Renal cortical epithelial cell (primary cell): Measurements from ENCODE around the gene FAM135A. TPM values are rescaled to one million over a fixed set of nuclear protein-coding genes. Genes with fewer than 3 reads are reported as not detected.
"Not testable (repeated sequence)": the region's sequence is repeated elsewhere in the genome, so short reads cannot be mapped to it uniquely, and the experiment has no call there.

Experiments
- DNase-seq: peaks from one replicate; pipeline ENCODE4 v3.0.0-alpha.2; 2011; ENCODE audit warnings: low read depth
- total RNA-seq: library from RNA; depleted of rRNA; stranded (reverse); fragments of >200 nt; gene quantifications from 2 replicates; pipeline ENCODE4 v1.2.3, GENCODE V29; 2014

FAM135A gene
- total RNA-seq, 1 donor from 2014 or later: 52.6 TPM

DNA sequence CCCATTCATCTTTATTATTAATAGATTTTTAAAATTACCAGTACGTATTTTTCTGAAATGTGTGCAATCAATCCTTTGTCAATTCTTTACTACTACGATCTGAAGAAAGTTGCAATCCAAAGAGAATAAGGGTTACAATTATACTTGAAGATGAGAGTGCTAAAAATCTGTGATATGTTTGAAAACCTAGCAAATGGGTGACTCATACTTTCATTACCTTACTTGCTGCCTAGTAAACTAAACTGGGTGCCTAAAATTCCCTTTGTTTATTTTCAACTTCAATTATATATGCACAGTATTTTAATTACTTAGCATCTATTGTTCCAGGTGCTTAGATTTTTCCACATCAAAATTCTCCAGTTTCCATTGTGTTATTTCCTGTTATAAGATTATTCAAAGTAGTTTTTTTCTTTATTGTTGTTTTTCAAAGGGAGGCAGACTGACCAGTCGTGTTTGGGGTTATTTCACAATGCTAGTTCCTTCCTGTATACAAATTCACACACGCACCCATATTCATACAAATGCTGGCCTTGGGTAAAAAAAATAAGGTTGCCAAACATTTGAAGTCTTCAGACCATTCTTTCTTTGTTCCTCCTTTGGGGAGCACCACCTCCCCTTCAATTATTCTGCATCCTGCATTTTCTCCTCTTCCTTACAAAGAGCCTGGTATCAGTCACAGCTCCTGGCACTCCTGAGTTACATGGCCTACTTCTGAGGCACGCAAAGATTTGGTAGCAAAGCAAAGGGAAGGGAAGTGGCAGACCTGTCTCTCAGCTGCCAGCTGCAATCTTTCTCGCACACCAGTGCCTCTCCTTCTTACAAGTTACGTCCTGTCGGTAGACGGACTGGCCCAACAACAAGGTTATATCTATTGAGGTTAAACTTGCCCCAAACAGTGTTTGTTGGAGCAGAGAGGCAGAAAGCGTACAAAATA is 16.2 kb upstream of the FAM135A start:
- peak; percentile 55 for DNase-seq

DNA sequence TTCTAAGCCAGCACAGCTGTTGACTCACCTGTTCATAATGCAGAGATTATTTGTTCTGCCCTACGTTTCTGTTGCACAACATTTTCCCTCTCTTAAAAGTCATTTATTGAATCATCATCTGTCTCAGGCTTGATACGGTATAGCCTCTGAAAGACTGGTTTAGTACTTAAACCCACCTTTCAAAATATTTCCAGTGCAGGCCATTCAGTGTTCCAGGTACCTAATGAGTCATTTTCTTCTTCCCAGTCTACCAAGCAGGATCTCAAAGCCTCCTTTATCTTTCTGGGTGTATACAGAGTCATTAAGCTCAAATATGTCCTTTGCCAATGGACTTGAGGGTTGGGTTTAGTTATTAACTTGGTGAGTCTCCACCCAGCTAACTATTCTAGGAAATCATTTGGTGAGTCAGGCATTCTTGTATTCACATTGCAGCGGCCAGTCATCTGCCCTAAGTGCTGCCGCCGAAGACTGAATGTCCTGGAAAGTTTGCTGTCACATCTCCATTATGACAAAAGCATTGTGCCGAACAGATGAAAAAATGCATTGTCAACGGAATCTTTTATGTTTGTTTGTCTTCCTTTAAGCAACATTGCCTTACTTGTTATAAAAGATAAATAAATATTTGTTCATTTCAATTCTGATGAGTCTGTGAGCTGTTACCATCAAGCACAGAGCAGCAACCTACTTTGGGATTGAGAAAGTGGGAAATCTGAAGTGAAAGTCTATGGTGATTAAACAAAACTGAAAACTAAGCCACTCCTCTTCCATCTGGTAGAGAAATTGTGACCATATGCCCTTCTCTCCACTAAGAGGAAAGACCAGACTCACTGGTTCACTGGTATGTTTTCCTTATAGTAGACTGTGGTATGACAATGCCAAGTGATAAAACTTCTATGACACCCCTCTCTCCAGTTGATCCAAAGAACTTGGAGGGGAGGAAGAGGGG is 14.3 kb upstream of the FAM135A start:
- peak; percentile 100 for DNase-seq

DNA sequence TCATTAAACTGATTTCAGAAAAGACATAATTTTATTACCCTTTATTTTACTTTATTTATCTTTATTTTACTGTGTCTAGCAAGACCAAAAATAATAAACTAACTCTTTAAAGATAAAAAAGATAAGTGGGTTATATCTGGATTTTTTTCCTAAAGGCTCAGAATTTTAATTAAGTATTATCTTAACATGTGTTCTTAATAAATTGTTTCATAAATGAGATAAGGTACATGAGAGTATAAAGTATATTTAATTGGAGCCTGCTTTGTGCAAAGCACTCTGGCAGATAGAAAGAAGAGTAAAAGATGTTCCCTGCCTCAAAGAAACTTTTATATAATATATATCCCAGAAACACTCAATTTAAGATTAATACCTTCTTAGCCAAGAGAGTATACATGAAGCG is 8.7 kb upstream of the FAM135A start:
- DNase-seq: no peak

DNA sequence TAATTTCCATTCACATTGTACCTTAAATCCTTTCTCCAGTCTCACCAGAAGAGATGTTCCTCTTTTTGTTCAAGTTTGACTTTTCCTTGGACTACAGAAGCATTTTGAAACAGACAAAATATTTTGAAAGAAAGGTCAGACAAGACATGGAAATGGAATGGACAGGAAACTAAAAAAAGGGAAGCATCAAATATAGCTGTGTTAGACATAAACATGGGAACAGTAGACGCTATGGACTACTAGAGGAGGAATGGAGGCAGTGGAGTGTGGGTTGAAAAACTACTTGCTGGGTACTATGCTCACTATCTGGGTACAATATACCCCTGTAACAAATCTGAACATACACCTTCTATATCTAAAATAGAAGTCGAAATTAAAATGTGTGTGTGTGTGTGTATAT is 4.1 kb upstream of the FAM135A start:
- no peak for DNase-seq

DNA sequence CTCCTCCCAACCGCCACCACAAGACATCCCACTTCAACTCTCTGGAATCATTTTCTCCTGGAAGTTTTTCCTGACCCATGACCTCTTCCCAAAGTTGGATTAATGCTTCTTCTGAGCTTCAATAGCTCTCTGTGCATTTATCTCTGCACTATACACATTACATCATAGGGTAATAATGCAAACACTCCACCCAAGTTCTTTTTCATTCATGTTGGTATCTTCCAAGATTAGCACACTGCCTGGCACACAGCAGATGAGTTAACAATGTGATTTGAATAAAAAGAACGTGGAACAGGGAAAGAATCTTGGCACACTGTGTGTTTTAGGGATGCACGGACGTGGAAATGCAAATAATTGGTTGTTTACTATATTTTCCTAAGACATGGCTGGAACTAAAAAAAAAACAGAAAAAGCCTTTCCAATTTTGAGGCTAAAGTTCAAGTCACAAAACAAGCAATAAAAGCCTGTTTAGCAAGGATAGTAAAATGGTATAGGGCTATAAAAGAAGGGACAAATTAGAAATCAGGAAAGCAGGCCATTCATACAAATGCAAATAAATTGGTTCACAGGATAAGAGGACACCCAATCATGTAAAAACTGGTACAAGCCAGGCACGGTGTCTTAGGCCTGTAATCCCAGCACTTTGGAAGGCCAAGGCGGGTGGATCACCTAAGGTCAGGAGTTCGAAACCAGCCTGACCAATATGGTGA is 1.6 kb upstream of the FAM135A start:
- DNase-seq: no peak

DNA sequence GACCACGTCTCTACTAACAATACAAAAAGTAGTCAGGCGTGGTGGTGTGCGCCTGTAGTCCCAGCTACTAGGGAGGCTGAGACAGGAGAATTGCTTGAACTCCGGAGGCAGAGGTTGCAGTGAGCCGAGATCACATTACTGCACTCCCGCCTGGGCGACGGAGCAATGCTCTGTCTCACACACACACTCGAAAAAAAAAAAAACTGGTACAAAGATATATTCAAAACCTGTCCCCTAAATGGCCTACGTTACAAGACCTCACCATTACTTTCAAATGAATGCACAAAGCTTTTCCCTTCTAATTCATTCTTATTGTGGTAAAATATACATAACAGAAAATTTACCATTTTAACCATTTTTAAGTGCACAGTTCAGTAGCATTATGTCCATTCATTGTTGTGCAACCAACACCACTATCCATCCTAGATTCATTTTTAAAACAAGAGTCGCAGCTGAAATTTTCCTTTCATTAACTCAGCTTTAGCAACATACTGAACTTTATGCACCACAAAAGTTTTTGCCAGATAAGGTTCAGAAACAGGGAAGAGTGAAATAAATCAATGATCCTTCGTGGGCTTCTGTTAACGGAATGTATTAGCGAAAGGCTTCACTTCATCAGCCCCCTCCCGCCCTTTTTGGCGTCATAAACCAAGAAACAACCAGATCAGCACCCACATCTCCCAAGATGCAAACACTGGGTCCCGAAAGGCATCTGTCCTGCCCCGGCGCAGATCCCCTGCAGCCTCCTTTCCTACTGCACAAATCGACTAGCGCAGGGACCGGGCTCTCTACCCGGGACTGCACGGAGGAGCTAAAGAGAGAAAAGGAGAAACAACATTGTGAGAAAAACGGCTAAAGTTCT is 825 bp upstream of the FAM135A start:
- DNase-seq: no peak

DNA sequence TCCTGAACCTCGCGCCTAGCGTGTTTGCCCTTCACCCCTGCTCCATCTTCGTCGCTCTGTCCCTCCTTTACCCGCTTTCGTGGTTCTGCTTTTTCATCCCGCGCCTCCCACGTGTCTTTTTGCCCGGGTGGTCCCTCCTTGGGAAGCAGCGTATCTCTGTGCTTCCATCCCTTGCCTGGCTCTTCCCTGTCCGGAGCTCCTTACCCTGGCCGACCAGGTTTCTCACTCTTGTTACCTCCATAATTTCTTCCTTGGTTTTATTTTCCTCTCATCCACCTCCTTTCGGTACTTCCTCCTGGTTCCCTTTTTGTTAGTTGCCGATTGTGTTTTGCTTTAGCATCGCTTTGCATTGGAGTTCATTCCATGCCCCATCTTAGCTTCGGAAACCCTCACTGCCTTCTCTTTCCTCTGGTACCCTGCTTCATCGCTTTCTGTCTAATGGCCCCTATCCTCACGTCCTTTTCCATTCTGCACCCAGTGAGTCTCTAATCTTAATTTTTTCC is 735 bp downstream of the FAM135A start:
- no peak for DNase-seq

DNA sequence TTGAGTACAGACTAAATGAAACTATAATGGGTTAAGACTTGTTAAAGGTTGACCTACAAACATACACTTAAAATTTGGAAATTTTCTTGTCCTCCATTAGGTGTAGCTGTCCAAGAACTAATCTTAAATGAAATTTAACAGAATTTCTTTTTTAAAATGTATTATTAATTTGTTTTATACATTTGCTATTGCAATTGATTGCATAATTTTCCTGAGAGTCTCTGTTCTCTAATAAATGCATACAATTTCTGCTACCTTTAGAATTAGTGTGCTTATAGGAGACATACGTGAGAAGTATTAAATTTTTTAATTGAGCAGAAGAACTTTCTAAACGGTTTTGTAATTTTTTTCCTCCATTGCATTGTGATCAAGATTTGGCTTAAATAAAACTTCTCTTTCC is 1.5 kb downstream of the FAM135A start:
- no peak for DNase-seq

DNA sequence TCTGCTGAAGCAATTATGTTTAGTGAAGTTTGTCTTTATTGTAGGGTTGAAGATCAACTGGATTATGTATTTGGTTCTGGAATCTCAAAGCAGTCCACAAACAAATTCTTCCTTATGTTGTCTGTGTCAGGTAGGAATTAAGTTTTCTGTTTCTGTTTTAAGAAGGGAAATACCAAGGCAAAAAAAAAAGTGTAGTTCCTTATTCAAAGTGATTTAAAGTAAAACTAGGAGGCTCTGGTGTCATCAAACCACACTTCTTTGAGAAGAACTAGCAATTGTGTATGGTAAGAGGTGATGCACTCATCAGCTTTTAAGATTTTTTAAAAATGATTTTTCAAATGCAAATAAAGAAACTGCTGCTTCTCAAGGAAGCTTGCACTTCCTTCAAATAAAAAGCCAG is 1.9 kb downstream of the FAM135A start:
- no peak for DNase-seq

DNA sequence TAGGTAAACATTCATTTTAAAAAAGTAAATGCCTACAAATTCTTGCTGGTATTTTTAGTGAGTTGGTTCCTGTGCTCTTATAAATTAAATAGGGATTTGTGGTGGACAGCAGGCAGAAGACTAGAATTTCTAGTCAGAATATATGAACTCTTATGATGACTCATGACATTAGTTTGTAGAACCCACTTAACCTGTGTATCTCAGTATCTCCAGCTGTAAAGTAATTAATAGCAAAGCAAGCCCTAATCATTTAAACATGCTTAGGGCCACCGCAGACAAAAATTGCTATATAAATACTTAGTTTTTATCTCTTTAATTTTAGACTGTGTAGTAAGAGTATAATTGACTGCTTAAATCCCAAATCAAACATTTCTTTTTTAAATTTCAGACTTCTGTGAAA is 2.4 kb downstream of the FAM135A start:
- peak; percentile 38 for DNase-seq

DNA sequence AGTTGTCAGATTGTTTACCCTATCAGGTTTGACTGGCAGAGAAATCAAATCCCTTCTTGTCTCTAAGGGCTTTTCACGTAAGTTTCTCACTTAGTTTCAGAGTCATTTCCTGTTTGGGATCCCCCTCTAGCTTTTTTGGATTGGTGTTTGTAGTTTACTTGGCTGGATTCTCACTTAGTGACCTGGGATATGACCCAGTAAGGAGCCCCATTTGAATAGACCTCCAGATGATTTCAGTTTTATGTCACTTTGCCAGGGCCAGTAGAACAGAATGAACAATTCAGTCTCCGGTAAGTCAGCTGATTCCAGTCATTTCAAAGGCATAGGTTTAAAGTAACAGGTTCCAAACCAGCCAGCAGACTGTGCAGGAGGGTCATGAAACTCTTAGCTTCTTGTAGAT is 8.2 kb downstream of the FAM135A start:
- no peak for DNase-seq

DNA sequence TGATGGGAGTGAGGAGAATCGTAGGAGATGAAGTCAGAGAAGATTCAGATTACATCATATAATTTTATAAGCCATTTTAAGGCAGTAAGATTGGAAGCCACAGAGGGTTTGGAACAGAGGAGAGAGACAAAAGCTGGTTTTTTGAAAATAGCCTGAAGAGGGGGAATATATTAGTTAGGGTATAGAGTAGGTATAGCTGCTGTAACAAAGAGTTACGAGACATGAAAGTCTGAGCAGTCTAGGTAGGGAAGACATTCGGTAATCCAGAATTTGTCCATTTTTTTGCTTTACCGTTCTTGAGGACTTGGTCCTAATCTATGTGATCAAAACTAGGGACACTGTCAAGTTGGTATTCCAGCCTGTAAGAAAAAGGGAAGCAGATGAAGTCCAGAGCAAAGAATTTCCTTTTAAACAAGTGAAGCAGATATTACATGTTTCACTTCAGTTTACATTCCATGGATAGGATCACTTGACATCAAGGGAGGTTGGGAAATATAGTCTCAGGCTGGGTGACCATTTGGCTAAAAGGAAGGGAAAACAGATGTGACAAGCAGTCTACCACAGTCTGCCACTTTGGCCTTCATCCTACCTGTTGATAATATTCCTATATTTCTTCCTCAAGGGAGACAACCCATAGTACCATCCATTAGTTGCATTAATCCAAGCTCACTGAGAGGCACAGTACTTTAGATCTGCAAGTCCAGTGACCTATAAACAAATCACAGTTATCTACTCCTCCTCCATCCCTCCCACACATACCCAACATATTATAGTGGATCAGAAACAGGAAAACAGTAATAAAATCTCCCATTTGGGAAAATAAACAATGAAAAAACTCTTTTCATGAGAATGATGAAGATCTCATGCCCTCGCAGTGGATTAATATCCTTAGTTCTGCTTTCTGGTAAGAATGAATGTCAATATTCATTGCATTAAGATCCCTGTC is 10.2 kb downstream of the FAM135A start:
- no peak for DNase-seq

DNA sequence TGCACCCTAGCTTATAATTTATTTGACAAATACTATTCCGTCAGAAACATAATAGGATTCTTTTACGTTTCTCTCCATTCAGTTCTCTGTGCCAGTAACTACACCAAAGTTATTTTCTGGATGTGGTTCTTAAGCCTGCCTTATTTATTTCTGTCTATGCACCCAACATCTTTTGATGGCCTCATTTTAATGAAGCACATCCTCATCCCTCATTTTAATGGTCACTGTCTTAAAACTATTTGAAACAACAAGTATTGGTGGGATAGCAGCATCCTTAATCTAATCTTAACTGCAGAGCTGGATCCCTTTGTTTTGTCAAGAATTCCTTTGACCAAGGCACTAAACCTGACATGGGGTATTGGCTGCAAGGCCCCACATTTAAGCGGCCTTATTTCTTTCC is 11.0 kb downstream of the FAM135A start:
- DNase-seq: no peak

DNA sequence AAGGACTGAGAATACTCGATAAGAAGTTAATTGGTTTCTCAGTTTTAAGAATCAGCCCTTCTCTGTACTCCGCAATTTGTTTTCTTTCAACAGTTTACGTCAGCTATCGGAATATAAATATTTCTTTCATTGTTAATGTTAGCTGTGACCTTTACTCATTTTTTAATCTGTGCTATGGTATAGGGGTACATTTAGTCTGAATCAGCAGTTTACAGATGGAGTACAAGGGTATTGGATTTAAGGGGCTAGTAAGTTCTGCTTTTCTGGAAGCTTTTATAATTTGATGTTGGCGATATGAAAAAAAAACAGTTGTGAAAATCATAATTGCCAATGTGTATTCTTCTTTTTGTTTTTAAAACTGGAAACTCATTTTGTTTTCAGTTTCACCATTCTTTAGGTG is 23.0 kb downstream of the FAM135A start:
- DNase-seq: no peak

DNA sequence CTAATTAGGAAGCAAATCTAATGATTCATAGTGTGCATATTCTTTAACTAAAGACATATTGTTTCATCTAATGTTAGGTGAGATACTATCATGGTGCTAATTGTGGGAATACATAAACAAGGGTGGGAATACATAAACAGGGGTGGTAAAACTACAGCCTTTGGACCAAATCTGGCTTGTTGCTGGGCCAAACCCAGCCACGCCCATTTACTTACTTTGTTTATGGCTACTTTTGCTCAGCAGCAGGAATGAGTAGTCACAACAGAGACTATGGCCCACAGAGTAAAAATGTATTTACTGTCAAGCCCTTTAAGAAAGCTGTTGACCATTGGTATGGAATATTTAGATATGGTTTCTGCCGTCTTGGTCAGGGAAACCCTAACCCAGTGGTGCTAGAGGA is 31.7 kb downstream of the FAM135A start:
- no peak for DNase-seq

DNA sequence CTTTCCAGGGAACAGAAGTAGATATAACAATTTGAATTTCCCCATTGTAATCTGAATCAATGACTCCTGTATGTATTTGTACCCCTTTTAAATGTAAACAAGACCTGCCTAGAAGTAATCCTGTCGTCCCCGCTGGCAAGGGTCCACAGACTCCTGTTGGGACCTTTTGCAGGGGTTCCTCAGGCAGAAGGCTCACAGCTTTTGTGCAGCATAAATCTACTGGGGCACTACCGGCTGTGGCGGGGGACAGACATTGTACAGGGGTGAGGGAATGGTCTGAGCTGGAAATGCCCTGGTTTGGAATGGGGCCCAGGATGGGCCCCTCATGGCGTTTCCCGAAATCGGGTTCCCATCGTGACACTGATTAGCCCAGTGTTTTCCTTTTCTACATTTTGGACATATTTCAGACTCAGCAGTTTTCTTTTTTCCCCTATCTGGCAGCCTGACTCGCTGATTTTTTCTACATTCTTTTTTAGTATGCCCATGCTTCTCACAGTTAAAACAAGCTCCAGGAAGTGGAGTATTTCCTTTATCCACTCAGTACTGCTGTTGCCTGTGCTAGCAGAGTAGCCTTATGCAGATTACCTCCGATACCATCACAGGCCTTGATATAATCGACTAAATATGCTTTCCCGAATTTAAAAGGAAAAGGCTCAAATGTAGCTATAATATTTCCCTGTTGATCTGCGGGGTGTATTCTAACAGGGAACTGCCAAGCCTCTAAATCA is 34.2 kb downstream of the FAM135A start:
- not testable (repeated sequence) for DNase-seq

DNA sequence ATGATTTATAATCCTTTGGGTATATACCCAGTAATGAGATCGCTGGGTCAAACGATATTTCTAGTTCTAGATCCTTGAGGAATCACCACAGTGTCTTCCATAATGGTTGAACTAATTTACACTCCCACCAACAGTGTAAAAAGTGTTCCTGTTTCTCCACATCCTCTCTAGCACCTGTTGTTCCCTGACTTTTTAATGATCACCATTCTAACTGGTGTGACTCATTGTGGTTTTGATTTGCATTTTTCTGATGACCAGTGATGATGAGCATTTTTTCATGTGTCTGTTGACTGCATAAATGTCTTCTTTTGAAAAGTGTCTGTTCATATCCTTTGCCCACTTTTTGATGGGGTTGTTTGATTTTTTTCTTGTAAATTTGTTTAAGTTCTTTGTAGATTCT is 40.6 kb downstream of the FAM135A start:
- peak; percentile 41 for DNase-seq

DNA sequence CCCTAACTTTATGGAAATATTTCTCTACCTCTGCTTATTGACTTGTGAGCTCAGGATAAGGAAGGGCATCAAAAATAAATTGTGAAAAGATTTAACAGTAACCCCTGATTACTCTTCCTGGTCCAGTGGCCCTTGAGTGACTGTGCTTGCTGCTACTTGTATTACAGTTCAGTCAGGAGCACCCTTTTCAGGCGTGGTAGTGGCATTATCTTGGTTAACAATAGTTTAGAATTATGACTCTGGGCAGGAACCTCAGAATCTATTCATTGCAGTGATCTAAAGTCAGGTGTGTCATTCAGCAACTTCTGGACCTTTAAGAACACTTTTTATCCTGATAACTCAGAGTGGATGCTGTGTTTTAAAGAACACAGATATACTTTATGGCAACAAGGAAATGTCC is 43.4 kb downstream of the FAM135A start:
- DNase-seq: peak; percentile 2

DNA sequence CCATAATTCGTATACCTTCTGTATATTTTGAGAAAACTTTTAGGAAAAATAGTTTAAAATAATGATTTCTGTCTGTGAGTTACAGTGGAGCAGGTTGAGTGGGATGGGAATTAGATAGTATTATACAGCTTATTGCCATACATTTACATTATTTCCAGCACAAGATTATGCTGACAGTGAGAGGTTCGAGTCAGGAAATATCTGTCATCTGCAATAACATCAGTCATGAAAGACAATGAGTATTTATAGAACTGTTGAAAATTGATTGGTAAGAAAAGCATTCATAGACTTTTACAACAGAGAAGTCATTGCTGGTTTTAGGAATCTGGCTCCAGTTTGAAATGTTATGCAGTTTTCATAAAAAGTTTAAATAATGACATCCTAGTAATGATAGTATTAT is 45.9 kb downstream of the FAM135A start:
- no peak for DNase-seq
